NOMO-1 (cell line): Measurements from ENCODE around the gene FMNL1.

ENCODE experiments used
- DNase-seq, 2 experiments: peaks; one replicate each; lab custom pipeline; 2025; ENCODE audit not compliant: unreplicated experiment in 2 of 2; lab: John Stamatoyannopoulos, UW

Gene FMNL1

DNA sequence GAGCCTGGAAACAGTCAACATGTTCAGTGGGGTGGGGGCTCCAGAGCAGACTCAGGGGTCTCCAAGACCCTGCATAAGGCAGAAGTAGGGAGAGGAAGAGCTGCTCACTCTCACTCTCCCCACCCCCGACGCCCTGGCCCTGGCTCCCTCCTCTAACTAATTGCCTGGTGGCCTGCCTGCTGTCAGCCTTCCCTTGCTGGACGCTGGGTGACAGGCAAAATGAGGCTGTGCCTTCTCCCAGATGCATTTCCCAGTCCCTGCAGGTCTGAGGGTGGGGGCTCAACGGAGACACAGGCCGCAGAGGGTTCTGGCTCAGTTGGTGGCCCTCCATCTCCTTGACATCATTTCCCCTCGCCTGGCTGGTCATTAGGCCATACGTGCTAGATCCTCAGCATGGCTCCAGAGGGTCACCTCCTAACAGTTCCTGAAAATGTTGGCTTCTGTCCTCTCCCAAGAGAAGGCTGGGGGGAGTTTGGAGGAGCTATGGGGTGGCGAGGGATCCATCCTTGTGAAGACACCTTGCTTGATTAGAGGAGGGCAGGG is 1.4 kb downstream of the FMNL1 start:
- DNase-seq, result no peak

- no peak for DNase-seq
Observed at GRCh38 chr17:45223539-45224528, 2.1 kb downstream of the FMNL1 start.

DNA sequence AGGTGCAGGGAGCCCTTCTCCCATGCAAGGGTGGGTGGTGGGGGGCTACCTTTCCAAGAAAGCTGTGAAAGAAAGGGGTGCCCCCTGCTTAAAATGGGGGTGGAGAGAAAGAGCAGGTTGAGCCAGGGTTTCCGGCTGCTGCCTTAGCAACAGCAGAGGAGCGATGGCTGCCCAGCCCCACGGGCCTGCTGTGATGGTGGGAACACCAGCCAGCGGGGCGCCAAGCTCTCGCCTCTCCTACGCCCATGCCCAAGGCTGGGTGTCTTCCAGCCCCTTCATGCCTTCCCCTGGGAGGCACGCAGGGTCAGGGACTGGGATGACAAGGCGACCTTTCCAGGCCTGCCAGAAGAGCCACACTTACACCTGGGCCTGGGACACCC is 3.0 kb downstream of the FMNL1 start:
- DNase-seq, result no peak

GRCh38 chr17:45225051-45225700 is 3.5 kb downstream of the FMNL1 start:
- DNase-seq, result no peak

DNA sequence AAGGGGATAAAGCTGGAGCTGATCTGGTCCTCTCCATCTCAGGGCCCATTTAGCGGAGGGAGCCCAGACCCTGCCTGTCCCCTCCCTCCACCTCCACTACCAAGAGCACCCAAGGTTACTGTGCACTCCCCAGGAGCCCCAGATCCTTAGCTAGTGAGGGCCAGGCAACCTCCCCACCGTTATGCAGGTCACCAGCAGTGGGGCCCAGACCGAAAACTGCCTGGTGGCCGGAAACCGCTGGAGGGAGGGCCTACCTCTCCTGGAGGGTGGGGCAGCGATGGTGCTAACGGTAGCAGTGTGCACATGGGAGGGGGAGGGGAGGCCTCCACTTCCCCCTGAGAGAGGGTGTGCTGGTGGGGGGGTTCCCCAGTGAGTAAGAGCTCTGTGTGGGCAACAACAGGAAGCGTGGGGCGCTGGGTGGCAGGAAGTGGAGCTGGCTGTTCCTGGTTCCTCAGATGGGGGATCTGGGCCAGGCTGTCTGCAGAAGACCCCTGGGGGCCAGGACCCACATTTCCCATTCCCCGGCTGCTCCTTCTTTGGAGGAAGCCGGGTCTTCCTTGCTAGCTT is 4.4 kb downstream of the FMNL1 start:
- peak; percentile 95 to 96 for DNase-seq

- DNase-seq, result no peak
Observed at GRCh38 chr17:45226576-45226975, 4.9 kb downstream of the FMNL1 start.

- peak; percentile 45 to 61 for DNase-seq
Observed at GRCh38 chr17:45227101-45227925, 5.6 kb downstream of the FMNL1 start.

- no peak for DNase-seq
Observed at GRCh38 chr17:45227926-45228762, 6.5 kb downstream of the FMNL1 start.

- peak; percentile 91 to 94 for DNase-seq
Observed at GRCh38 chr17:45228763-45229539, 7.3 kb downstream of the FMNL1 start.

- DNase-seq, result no peak
Observed at GRCh38 chr17:45229681-45230409, 8.2 kb downstream of the FMNL1 start.

DNA sequence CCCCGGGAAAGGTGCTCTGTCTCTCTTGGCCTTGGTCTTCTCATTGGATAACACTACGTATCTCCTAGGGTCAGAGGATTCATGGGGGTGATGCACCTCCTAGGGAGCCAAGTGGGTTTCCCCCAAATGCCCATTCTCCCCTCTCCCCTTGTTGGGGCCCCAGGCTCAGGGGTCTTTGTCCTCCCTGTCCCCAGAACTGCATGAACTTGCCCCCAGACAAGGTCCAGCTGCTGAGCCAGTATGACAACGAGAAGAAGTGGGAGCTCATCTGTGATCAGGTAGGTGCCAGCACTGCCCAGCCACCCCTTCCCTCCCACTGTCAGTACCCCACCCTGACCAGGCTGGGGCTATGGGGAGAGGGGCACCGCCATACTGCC is 8.7 kb downstream of the FMNL1 start:
- DNase-seq, result no peak

DNA sequence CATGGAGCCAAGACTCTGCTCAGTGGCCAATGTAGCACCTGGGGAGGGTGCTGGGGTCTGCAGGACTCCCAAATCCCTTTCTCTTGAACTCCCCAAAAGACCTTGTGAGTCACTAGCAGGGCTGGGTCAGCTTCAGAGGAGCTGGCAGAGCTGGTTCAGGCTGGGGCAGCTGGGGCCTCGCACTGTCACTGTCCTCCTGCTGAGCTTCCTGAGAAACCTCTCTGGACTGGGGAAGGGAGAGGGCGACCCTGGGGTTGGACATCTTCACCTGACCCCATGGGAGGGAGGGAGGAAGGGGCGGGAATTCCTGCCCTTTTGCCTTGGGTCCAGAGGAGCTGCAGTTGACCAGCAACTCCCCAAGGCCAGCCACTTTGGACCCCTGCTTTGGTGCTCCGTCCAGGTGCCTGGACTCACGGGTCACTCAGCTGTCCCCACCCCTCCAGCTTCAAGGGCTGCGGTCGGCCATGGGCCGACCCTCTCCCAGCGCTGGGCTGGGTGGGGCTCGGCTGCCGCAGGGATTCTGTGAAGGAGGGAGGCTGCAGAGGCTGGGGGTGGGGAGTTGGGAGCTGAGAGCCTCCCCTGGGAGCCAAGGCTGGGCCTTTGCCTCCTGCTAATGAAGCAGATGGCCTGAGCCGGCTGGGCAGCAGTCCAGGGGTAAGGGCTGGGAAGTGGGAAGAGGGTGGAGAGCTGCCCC is 9.2 kb downstream of the FMNL1 start:
- DNase-seq, result no peak

DNA sequence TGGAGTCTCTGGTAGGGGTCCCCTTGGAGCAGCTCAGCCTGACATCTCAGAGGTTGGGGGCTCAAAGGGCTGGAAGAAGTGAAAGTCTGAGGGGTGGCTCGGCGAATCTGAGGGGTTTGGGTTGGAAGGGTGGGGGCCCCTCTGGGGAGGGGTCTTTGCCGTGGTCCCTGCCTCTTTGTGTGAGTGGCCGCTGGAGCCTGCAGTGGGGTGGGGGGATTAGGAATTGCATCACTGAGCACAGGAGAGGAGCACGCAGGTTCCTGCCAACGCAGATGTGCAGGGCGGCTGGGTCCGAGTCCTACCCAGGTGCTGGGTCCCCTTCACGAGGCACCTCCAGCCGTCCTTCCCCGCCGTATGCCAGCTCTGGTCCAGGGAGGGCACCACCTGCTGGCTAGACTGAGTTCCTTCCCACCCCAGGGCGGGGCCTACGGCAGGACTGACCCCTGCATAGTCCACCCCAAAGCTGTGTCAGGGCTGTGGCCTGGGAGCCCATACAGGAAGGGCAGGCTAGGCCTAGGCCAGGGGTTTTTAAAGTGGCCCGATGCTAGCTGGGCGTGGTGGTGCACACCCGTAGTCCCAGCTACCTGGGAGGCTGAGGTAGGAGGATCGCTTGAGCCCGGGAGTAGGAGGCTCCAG is 9.9 kb downstream of the FMNL1 start:
- no peak for DNase-seq

DNA sequence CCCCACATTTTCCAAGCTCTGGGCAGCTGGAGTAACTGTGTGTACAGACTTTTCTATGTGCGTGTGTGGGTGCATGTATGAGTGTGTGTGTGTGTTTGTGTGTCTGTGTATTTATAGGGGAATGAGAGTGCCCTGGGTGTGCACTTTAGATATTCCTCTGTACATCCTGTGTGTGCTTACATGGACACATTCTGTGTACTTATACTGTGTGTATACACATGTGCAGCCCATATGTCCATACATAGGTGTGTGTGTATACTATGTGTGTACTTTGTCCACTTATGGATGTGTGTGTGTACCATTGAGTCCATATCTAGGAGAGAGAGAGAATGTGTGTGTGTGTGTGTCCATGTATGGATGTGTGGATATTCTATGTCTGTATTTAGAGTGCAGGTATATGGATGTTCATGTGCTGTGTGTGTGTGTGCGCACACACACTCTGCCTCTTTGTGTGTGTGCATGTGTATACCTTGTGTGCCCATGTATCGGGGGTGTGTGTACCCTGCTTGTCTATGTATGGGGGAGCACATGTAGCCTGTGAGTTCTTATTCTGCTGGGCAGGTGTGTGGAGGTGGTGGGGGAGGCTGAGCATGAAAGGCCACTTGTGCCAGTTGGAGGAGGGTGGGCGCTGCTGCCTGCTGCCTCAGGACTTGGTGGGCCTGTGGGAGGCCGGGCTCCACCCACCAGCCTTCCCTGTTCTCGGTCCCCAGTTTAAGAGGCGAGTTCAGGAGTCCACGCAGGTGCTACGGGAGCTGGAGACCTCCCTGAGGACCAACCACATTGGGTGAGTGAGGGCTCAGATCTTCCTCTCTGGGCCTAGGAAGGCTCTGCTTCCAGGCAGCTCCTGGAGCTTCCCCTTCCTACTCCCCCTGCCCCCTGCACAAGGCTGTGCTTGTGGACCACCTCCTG is 11.1 kb downstream of the FMNL1 start:
- DNase-seq, result no peak

DNA sequence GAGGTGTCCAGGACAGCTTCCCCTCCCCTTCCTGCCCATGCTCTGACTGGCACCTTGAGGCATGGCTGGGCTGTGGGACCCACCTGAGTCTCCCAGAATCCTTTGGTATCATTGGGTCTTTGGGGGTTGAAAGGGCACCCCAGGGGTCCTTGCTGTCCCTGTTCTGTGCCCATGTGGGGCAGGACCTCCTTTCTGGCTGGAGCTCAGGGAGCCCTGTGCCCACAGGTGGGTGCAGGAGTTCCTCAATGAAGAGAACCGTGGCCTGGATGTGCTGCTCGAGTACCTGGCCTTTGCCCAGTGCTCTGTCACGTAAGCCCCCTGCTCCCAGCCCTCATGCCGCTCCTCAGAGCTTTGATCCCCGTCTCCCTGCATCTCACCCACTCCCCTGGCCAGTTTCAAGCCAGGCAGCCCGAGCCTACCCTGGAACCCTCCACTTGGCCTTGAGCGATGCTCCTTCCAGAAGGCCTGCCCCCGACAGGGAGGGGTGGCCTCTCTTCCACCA is 11.8 kb downstream of the FMNL1 start:
- no peak for DNase-seq
